SK-N-SH (cell line): Measurements from ENCODE around the gene TRAPPC12. TPM values are rescaled to one million over a fixed set of nuclear protein-coding genes. Genes with fewer than 3 reads are reported as not detected.

Experiments used
- CTCF ChIA-PET: fragments of 300-600, 350-600 bp; formaldehyde crosslinking; extraction: SDS; loops from one replicate; lab custom pipeline; 2021; lab: Yijun Ruan, JAX
- POLR2A ChIA-PET: fragments of 350-600 bp; sonication (Branson Sonifier 250); formaldehyde crosslinking; extraction: SDS; loops from one replicate; lab custom pipeline; 2020; ENCODE audit warnings: antibody characterized with exemption, inconsistent platforms; lab: Yijun Ruan, JAX
- DNase-seq: peaks from one replicate; pipeline ENCODE4 v3.0.0; 2012
- H2AFZ ChIP-seq: fragments of 200-600 bp; sonication (generic); 2 replicates; pipeline ENCODE4 v1.8.1; 2016; ENCODE audit warnings: antibody characterized with exemption, mild to moderate bottlenecking, low read depth
- H3F3A ChIP-seq: fragments of 200-600 bp; sonication (generic); replicated peaks from 2 replicates; pipeline ENCODE3; 2016; ENCODE audit warnings: antibody characterized with exemption, mild to moderate bottlenecking; ENCODE audit not compliant: insufficient read depth
- H3K27ac ChIP-seq, 2 experiments: fragments of 200-500 bp in 1 of 2; fragments of 200-600 bp in 1 of 2; sonication (Bioruptor generic) in 1 of 2; sonication (generic), shearing (Covaris generic) in 1 of 2; 2 replicates each; pipeline versions ENCODE4 v1.5.1 to v1.6.1; 2014 to 2016; ENCODE audit warnings: low read depth in 2 of 2, inconsistent platforms in 1 of 2, low read length in 1 of 2, mild to moderate bottlenecking in 1 of 2, mixed read lengths in 1 of 2
- H3K27me3 ChIP-seq: fragments of 200-600 bp; sonication (generic), shearing (Covaris generic); 2 replicates; pipeline ENCODE4 v1.6.1; 2016; ENCODE audit warnings: mixed run types; ENCODE audit not compliant: insufficient read depth
- H3K36me3 ChIP-seq, 2 experiments: fragments of 200-500 bp in 1 of 2; fragments of 200-600 bp in 1 of 2; sonication (Bioruptor generic) in 1 of 2; sonication (generic) in 1 of 2; replicated peaks in 1 of 2; 2 replicates each; pipeline versions ENCODE3 to v1.5.1; 2014 to 2016; ENCODE audit warnings: low read length in 1 of 2, mild to moderate bottlenecking in 1 of 2; ENCODE audit not compliant: insufficient read depth in 2 of 2, control insufficient read depth in 1 of 2
- H3K4me1 ChIP-seq, 2 experiments: fragments of 200-500 bp in 1 of 2; fragments of 200-600 bp in 1 of 2; sonication (Bioruptor generic) in 1 of 2; sonication (generic), shearing (Covaris generic) in 1 of 2; 2 replicates each; pipeline versions ENCODE4 v1.5.1 to v1.6.1; 2014 to 2016; ENCODE audit warnings: low read depth in 1 of 2, low read length in 1 of 2, mixed run types in 1 of 2; ENCODE audit not compliant: insufficient read depth in 2 of 2, control insufficient read depth in 1 of 2
- H3K4me2 ChIP-seq: fragments of 200-600 bp; sonication (generic), shearing (Covaris generic); 2 replicates; pipeline ENCODE4 v1.6.1; 2017; ENCODE audit warnings: mixed run types
- H3K4me3 ChIP-seq, 2 experiments: fragments of 200-500 bp in 1 of 2; fragments of 200-600 bp in 1 of 2; sonication (Bioruptor generic) in 1 of 2; sonication (generic), shearing (Covaris generic) in 1 of 2; 2 replicates each; pipeline versions ENCODE4 v1.5.1 to v1.8.1; 2014 to 2016; ENCODE audit warnings: low read depth in 2 of 2, inconsistent platforms in 1 of 2, low read length in 1 of 2, mild to moderate bottlenecking in 1 of 2, mixed read lengths in 1 of 2, moderate library complexity in 1 of 2
- H3K79me2 ChIP-seq: fragments of 200-600 bp; sonication (generic); 2 replicates; pipeline ENCODE4 v1.8.1; 2017; ENCODE audit warnings: mild to moderate bottlenecking; ENCODE audit not compliant: insufficient read depth
- H3K9ac ChIP-seq: fragments of 200-600 bp; sonication (generic); 2 replicates; pipeline ENCODE4 v1.6.1; 2017; ENCODE audit warnings: mixed run types
- H3K9me2 ChIP-seq: fragments of 200-600 bp; sonication (generic); 2 replicates; pipeline ENCODE4 v1.6.1; 2017; ENCODE audit warnings: mixed run types
- H3K9me3 ChIP-seq: fragments of 200-600 bp; sonication (generic); 2 replicates; pipeline ENCODE4 v1.6.1; 2017; ENCODE audit warnings: mixed run types, mild to moderate bottlenecking, moderate library complexity
- H4K20me1 ChIP-seq: fragments of 200-600 bp; sonication (generic); 2 replicates; pipeline ENCODE4 v1.6.1; 2017; ENCODE audit warnings: mild to moderate bottlenecking, mixed run types; ENCODE audit not compliant: insufficient read depth
- CTCF ChIP-seq: fragments of 200-600 bp; sonication (generic); IDR thresholded peaks from 2 replicates; pipeline ENCODE4 v1.6.1; 2017; ENCODE audit warnings: antibody characterized with exemption, mild to moderate bottlenecking, moderate library complexity
- EZH2phosphoT487 ChIP-seq: fragments of 200-600 bp; sonication (generic); IDR thresholded peaks from 2 replicates; pipeline ENCODE4 v1.6.1; 2017; ENCODE audit warnings: low read depth, mixed run types, mild to moderate bottlenecking, antibody characterized with exemption, moderate library complexity, borderline replicate concordance
- GABPA ChIP-seq: IDR thresholded peaks from 2 replicates; pipeline ENCODE4 v1.4.0; 2012; ENCODE audit warnings: low read depth, mild to moderate bottlenecking
- MAX ChIP-seq: IDR thresholded peaks from 2 replicates; pipeline ENCODE4 v1.4.0; 2012; ENCODE audit warnings: low read depth
- MEF2A ChIP-seq: IDR thresholded peaks from 2 replicates; pipeline ENCODE4 v1.4.0; 2012; ENCODE audit warnings: low read depth, borderline replicate concordance
- NRF1 ChIP-seq: IDR thresholded peaks from 2 replicates; pipeline ENCODE4 v1.6.1; 2012; ENCODE audit warnings: low read depth, mild to moderate bottlenecking, low read length
- PBX3 ChIP-seq: IDR thresholded peaks from 2 replicates; pipeline ENCODE4; 2012
- POLR2AphosphoS5 ChIP-seq: IDR thresholded peaks from 2 replicates; pipeline ENCODE4 v1.6.1; 2012; ENCODE audit warnings: low read depth, low read length
- TAF1 ChIP-seq: IDR thresholded peaks from 2 replicates; pipeline ENCODE4 v1.6.1; 2012; ENCODE audit warnings: low read depth, mild to moderate bottlenecking, low read length, moderate library complexity, borderline replicate concordance
- WGBS: methylation state at CpG from one replicate; pipeline ENCODE4 v1.1.6; 2017; ENCODE audit warnings: low lambda C conversion rate; 5-methylcytosine and 5-hydroxymethylcytosine counted together
- polyA plus RNA-seq, 3 experiments: library from polyadenylated mRNA; depleted of rRNA; stranded (reverse); fragments of >200 nt; gene quantifications; 2 replicates each; pipeline ENCODE4 v1.2.3, GENCODE V29; 2012

Gene TRAPPC12
- polyA plus RNA-seq, 1 of the 3 experiments (the other 2 are of a cell fraction): 83.3 TPM

- DNase-seq: peak; percentile 100
- ChIA-PET CTCF (interaction anchor here (0.7 to 2.0 kb wide), 2 partner anchors 56 to 117 kb away, joined by 3 to 4 read pairs; no protein-coding TSS in a partner anchor), POLR2A (interaction anchor here (0.9 to 2.8 kb wide), 6 partner anchors 14 to 141 kb away, joined by 3 to 19 read pairs (median 3); partner anchors contain the start of genes EIPR1 and RNASEH1)
- peak overlapping the region; percentile 93 for H3K4me2 ChIP-seq
- H3K36me3 ChIP-seq: peaks cover 10 to 14% of the 10 kb centered on the region in 2 experiments
- TF ChIP-seq EZH2phosphoT487 (no peak), PBX3 (peak; percentile 48; the same call in 1 of the 2 replicates), POLR2AphosphoS5 (peak; percentile 96), TAF1 (peak; percentile 72; the same call in 1 of the 2 replicates), CTCF (no peak), GABPA (peak; percentile 51; the same call in 1 of the 2 replicates), MEF2A (no peak), MAX (no peak; the same call in 1 of the 2 replicates), NRF1 (peak; percentile 96)
- H3K9me2 ChIP-seq: no peaks in the 10 kb centered on the region
- H3K9me3 ChIP-seq: no peaks in the 10 kb centered on the region
- H4K20me1 ChIP-seq: no peaks in the 10 kb centered on the region
- no peaks in the 10 kb centered on the region for H3K27me3 ChIP-seq
- WGBS: 2% methylated on average over 60 of the region's 67 CpGs
- peak overlapping the region; percentile 60 for H2AFZ ChIP-seq
- peaks cover 9% of the 10 kb centered on the region for H3F3A ChIP-seq
- H3K79me2 ChIP-seq: peaks cover 30% of the 10 kb centered on the region
- H3K4me1 ChIP-seq: peaks cover 16 to 29% of the 10 kb centered on the region in 2 experiments
- peak overlapping the region; percentile 89 to 96 for H3K27ac ChIP-seq
- H3K9ac ChIP-seq: peak overlapping the region; percentile 91
- H3K4me3 ChIP-seq: peak overlapping the region; percentile 80 to 82
Measured at GRCh38 chr2:3518496-3519254, 139.2 kb downstream of the TRAPPC12 start.
